ENCODE data around the gene NFYC.
A peak's percentile ranks its signal among the peaks of the same experiment; 100 is the strongest.

Gene NFYC

DNA sequence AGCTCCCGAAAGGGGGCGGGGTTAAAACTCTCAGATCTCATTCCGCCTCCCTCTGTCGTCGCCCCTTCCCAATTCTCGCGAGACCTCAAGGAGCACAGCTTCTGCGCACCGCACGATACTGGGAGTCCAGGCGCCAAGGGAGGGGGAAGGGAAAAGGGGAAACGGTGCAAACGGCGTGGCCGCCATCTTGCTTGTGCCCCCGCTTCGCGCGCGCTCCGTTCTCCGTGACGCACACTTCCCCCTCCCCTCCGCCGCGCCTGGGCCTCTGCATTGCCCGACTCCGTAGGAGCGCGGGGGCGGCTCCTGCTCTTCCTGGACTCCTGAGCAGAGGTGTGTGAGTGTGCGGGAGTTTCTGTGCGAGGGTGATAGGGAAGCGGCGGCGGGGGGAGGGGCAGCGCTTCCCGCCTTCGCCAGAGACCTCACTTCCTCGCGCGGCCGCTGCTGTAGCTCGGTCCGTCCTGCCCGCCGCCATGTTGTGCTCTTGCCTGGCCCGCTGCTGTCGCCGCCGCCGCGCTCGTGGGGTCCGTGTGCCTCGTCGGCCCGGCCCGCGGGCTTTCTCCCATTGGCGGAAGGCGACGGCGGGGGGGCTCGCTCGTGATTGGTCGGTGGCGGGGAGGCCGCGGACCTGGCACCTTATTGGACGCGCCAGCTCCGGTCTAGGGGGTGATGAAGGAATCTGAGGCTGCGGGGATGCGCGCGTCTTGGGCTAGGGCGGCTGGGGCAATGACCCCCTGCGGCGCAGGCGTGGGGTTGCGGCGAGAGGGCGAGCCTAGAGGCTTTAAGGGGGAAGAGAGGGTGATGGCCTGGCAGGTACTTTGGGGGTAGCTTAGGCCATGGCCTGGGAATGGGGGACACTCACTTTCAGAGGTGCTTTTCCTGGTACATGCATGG, at the start of gene NFYC:
Gene NFYC, plus strand, starts transcription at position 167 of the 891 bp plus-strand sequence. CDS start 47,140 bp downstream, outside the sequence.
- peak; percentile 97 for DNase-seq

DNA sequence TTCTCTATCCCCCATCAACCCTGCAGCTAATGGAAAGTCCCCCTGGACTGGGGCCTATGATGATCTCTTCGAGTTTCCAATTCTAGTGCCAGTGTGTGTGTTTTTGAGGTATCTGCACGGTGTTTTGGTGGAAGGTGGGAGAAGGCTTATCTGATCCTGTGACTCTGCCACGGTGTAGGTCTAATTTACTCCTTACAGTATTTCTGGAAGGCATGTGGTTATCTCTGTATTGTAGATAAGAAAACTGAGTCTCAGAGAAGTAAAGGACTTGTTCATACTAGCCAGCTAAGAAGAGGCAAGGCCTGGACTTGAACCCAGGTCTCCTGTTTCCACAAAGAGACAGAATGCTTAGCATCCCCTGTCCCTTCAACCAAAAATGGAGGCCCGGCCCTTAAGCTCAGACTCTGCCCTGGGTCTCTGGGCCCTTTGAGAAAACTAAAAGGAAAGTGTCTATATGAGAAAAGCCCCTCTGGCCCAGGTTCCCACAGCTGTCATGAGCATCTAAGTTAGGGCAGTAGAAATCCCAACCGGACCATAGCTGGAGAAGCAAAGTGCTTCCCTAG, 46.3 kb upstream of the NFYC start:
- DNase-seq: no peak

DNA sequence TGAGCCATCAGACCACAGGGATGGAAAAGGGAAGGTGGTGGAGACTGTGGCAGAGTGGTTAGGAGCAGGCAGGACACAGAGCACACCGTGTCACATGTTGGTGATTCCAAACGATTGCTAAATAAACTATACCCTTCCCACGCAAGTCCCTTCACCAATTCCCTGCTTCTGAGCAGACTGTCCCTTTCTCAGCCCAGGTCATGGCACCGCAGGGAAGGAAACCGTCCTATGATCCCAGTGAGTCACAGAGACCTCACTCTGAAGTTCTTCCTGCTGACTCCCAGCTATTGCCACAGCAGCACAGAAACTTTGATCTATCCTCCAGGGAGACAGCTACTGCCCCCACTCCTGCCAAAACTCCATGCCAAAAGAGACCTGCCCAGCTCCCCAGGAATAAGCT, 45.2 kb upstream of the NFYC start:
- no peak for DNase-seq

DNA sequence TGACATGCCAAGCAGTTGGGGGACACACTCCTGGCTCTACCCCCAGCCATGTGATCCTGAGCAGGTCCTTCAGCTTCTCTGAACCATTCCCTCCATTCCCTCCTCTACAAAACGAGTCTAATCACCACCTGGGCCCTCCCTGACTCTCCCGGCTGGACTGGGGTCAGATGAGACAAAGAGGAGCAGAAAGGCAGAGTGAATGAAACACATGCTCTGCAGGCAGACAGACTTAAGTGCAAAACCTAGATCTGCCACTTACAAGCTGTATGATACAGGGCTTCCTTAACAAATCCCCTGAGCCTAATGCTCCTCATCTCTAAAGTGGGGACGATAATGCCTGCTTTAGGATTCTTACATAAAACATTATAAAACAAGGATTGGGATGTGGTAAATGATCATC, 43.3 kb upstream of the NFYC start:
- DNase-seq: no peak

DNA sequence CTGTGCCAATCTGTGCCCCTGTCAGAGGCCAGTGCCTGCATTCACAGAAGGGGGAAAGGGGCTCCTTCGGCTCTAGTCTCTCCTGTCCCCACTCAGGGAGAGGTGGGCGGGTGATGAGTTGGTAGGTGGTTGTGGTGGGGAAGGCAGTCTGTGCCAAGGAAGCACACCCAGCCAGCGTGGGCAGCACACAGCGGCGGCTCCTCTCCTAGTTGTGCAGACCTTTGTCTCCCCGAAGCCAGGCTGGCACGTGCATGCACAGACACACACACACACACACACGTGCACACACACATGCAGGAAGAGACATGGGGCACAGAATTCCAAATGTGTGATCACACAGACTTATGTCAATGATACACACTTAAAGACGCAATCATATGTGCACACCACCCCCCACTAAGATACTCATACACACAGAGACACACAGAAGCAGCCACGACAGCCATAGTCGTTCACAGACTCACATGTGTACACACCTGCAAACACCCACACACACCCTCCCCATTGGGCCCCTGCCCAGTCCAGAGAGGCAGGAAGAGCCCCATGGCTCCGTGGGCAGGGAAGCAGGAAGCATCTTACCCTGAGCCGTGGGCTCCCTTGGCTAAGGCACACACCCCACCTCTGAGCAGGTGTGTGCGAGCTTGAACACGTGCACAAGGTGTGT, 42.4 kb upstream of the NFYC start:
- no peak for DNase-seq

DNA sequence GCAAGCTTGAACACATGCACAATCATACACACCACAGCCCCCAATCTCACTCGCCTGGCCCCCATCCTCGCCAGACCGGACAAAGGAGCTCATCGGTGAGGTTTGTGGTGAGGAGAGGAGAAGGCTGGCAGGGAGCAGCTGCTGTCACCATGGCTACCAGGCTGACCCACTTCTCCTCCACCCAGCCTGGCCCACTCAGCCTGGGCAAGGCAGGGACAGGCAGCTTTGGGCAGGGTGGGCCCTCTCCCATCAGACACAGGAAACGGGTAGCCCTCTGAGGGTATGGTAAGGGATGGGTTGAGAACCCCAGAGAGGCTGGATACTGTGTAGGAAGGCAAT, 41.9 kb upstream of the NFYC start:
- no peak for DNase-seq

DNA sequence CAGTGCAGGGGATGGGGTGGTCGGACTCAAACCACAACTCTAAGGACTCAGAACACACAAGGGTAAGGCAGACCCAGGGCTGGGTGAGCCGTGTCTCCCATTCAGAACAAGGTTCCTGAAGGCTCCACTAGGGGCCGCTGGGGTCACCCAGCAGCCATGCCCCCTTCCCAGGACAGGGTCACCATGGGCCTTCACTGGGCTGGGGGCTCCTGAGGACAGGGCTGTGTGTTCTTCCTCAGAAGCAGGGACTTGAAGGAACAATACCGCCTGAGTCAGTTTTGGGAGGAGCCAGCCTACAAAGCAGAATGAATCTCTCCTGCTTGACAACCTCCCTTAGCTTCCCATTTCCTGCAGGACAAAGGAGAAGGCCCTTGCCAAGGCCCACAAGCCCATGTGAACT, 41.4 kb upstream of the NFYC start:
- no peak for DNase-seq

DNA sequence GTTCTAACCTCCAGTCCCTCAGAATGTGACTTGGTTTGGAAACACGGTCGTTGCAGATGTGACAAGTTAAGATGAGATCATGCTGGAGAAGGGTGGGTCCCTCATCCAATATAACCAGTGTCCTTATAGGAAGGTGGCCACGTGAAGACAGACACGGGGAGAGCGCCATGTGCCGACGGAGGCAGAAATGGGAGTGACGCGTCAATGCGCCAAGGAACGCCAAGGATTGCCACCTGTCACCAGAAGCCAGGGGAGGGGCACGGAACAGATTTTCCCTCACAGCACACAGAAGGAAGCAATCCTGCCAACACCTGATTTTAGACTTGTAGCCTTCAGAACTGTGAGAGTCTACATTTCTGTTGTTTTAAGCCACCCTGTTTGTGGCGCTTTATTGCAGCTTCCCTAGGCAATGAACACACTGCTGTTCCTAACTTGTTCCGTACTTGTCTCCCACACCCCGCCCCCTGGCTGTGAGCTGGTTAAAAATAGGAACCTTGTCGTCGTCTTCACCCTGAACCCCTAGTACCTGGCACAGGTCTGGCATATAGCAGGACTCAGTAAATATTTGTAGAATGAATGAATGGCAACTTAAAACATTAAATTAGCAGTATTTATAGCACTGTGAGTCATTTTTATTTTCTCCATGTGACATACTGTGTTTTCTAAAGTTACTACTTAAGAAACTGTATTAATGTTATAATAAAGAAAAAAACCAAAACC, 40.2 kb upstream of the NFYC start:
- DNase-seq: no peak

DNA sequence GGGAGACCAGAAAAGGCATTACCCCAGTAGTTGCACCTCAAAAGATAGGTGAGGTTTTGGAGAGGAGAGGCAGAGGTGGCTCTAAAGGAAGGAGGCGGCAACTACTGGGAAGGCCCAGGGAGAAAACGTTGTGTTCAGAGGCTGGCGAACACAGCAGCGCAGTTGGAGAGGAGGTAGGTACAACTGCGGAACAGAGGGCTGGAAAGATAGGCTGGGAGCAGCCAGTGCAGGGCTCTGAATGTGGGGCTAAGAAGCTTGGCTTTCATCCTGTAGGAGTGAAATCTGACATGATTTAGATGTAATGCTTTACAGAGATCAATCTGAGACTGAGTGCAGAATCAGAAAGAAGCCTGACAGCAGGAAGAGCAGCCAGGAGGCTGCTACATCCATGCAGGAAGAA, 39.0 kb upstream of the NFYC start:
- DNase-seq: no peak

DNA sequence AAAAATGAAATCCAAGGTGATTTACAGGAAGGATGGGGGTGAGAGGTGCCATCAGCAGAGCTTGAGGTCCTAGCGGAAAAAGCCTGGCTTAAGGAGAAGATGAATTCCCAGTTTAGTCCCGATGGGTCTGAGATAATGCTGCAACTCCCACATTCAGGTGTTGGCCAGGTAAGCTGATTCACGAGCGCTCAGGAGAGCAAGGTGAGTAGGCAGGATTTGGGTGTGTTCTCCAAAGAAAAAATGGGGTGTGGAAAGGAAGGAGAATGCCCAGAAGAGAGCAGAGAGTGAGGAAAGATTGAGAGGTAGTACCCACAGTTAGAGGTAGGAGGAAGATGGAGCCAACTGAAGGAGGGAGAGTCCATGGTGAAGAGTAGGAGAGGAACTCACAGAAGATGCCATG, 38.5 kb upstream of the NFYC start:
- no peak for DNase-seq

DNA sequence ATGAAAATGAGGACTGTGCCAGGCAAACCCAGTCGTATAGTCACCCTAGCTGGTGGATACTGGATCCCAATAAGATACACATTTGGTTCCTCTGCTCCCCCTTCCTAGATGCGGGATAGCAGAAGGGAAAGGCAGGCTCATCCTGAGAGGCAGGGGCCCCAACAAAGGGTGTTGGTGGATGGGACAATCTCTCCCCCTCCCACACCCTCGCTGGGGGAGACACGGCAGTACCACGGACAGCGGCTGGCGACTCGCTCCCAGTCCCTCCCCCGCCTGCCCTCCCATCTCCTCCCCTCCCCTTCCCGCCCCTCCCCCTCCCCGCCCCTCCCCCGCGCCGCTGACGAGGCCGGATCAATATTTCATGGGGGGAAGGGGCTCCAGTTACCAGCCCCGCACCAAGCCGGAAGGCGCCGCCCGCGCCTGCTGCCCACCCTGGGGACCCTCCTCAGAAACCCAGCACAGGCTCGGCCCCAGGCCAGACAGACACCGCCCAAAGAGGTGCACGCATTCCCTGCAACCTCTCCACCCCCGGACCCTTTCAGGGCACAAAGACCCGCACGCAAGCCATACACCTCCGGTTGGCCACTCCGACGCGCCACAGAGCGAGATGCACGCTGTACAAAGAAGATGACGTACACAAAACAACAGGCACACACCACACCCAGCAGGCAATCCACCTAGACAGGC, 37.5 kb upstream of the NFYC start:
- no peak for DNase-seq

DNA sequence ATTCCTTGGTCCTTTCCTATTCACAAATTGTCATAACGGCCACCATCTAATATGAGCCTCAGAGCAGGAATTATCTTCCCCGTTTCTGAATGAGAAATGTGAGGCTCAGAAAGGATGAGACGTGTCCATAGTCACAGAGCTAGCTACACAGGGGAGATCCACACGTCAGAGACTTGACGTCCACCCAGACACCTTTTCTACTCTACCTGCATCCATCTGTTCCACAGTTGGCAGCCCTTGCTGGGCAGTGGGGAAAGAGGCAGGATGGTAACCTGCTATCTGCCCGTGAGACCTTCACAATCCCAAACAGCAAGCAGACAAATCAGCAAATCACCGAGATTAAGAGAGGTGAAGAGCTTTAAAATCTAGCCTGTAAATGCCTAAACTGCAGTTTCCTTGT, 34.5 kb upstream of the NFYC start:
- no peak for DNase-seq

DNA sequence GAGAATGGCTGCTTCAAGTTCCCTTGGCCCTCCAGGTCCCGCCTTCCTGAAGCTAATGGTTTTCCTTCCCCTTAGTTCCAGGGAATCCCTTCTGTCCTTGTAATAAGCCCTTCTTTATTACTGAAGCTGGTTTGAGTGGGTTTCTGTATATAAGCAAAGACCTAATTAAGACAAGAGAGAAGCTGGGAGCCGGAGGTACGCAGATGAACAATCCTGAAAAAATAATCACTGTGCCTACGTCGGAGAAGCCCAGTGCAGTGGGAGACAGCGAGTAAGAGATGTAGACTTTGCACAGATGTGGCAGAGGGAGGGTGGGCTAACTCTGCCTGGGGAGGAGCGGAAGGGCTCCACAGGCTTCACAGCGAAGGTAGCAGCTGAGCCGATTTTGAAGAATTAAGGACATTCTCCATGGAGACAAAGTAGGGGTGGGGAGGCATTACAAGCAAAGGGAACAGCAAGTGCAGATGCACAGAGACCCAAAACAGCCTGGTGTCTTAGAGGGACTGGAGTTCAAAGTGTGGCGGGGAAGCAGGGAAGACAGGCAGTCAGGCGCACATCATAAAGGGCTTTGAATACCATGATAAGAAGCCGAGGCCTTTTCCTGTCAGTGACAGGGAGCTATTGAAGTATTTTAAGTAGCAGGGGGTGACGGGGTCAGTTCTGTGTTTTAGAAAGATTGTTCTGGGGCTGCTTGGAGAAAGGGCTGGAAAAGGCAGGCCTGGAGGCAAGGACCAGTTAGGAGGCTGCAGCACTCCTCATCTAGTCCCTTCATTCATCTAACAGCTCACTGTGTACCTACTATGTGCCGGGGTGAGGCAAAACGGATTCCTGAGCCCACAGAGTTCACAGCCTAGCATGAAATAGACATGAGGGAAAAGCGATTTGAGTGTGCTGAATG, 32.5 kb upstream of the NFYC start:
- DNase-seq: no peak

DNA sequence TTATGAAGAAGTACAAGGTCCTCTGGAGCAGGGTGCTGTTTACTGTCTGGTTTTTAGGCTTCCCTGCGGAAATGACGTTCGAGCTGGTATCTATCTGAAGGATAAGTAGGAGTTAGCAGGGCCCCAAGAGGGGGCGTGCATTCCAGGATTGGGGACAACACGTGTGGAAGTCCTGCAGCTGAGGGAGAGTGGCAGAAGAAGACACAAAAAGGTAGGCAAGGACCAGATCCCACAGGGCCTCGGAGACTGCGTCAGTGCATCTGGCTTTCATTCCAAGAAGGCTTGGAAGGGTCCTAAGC, 31.9 kb upstream of the NFYC start:
- DNase-seq: no peak

DNA sequence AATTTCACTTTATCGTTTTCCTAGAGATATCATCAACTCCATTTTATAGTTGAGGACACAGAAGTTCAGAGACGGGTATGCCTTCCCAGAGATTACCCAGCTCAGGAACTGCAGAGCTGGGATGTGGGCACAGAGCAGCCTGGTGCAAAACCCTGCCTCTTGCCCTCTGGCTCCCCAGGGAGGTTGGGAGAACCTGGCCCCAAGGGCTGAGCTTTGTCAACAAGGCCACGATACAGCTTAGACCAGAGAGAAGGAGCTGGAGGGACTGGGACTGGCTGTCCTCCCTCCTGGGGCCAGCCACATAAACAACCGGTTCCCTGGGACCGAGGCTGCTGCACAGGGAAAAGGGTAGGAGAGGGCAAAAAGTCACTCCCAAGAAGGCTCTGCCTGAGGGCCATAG, 29.8 kb upstream of the NFYC start:
- no peak for DNase-seq

DNA sequence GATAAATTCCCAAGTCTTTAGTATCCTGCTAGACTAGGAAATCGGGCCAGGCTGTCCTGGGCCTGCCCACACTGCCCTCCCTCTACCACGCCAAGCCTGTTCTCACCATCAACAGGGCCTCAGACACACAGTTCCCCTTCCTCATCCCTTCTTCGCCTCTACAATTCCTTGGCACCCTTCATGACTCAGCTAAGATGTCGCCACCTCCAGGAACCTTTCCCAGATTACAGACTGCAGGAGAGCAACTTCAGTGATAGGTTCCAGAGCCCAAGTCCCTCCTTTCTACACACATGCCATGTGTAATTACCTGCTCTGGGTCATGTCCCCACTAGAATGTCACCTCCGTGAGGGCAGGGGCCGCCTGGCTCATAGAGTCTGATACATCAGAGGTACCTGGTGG, 29.4 kb upstream of the NFYC start:
- DNase-seq: no peak

DNA sequence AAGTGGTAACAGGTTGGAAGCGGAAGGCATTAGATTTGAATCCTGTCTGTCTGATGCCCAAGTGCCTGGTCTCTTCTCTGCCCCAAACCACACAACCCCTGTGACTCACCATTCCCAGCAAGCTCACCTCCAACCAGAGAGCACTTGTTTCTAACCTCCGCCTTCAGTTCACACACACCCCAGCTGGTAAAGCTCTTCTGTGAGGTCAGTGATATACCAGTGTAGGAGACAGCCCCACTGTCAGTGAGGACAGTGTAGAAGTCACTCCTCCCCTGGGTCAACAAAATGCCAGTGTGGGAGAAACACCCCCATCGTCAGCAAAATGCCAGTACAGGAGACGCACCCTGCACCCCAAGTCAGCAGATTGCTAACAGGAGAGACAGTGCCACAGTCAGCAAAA, 28.6 kb upstream of the NFYC start:
- no peak for DNase-seq

DNA sequence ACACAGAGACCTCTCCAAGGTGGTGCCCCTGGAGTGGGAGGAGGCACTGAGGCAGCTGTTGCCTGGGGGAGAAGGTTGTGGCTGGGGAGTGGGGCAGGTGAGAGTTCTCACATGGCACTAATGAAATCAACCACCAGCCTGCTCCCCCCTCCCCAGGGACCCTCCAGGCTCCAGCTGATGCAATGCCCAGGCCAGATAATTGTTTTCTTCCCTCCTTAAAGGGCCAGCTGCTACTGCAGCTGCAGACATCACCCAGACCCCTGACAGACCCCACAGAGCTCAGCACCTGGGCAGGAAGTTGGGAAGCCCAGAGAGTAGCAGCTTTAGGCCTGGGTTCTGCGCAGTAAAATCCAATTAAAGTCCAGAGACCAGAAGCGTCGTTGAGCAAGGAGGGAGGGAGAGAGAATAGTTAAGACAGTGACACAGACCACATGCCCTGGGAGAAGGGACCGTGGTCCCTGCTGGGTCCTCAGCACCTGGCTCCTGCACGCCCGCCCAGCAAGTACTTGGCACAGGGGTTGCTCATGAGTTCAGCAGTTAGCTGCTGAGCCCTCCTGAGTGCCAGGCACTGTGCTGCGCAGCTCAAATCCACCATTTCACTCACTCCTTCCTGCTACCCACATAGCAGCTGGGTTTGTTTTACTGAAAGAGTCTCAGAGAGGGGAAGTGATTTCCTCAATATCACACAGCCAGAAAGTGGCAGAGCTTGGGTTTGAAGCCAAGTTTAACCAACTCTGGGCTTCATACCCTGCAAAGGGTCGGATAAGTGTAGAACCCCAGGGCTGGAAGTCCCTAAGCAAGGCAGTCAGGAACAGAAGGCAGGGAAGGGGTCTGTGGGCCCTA, 28.0 kb upstream of the NFYC start:
- no peak for DNase-seq

DNA sequence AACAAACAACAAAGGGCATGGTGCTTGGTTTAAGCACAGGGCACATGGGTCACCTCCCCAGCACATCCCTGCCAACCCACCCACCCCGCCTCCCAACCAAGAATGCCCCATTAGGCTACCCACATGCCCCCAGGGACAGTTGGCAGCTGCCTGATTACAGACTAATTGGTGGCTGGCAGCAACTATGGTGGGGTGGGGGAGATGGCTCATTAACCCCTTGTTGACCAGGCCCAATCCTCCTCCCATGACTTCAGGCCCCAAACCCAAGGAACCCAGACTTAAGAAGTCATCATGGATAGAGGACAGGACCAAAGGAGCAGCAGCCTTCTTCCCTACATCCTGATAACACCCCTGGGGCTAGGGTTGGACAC, 27.4 kb upstream of the NFYC start:
- no peak for DNase-seq

DNA sequence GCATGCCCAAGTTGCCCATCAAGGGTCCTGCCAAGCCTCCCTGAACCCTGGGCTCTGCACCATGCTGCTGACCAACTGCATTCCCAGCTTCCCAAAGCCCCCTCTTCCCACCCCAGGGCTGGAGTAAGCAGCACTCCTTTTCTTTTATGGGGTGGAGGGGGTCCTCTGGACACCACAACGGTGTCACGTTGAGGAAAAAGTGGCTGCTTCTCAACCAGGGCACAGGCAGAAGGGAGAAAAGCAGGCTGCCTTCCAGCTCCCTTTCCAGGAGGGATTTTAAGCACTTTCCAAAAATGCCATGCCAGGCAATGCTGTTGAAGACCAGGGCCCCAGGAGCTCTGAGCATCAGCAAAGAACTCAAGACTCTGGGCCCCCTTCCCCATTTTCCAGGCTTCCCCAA, 26.7 kb upstream of the NFYC start:
- no peak for DNase-seq

Data from left hindlimb (tissue), 1 donor.